Astrocyte (in vitro differentiated cells and primary cell): Measurements from ENCODE around the gene FSTL5. TPM values are rescaled to one million over a fixed set of nuclear protein-coding genes. Genes with fewer than 3 reads are reported as not detected.

ENCODE experiments used
- DNase-seq: peaks from one replicate; pipeline ENCODE4 v3.0.0-alpha.2; 2010; ENCODE audit warnings: low read depth
- FAIRE-seq: peaks from 2 replicates; lab custom pipeline; 2011; peaks lifted over from hg19 to GRCh38; lab: Jason Lieb, UNC
- H2AFZ ChIP-seq: 2 replicates; pipeline ENCODE4 v1.6.0; 2012; ENCODE audit warnings: low read depth, low read length, inconsistent platforms
- H3K27ac ChIP-seq: 2 replicates; pipeline ENCODE4 v1.5.1; 2011; ENCODE audit warnings: low read depth, low read length, inconsistent platforms
- H3K27me3 ChIP-seq: 2 replicates; pipeline ENCODE4 v1.6.0; 2011; ENCODE audit warnings: low read length, inconsistent platforms; ENCODE audit not compliant: insufficient read depth
- H3K36me3 ChIP-seq: 2 replicates; pipeline ENCODE4 v1.5.1; 2011; ENCODE audit warnings: low read length, inconsistent platforms; ENCODE audit not compliant: insufficient read depth
- H3K4me1 ChIP-seq: 2 replicates; pipeline ENCODE4 v1.5.1; 2011; ENCODE audit warnings: low read length, inconsistent platforms; ENCODE audit not compliant: insufficient read depth
- H3K4me2 ChIP-seq: 2 replicates; pipeline ENCODE4 v1.6.0; 2012; ENCODE audit warnings: low read length, inconsistent platforms
- H3K4me3 ChIP-seq: 2 replicates; pipeline ENCODE4 v1.5.1; 2011; ENCODE audit warnings: low read depth, mild to moderate bottlenecking, low read length, inconsistent platforms; ENCODE audit not compliant: insufficient read depth
- H3K79me2 ChIP-seq: 2 replicates; pipeline ENCODE4 v1.6.0; 2012; ENCODE audit warnings: mild to moderate bottlenecking, low read length, inconsistent platforms; ENCODE audit not compliant: insufficient read depth
- H3K9ac ChIP-seq: 2 replicates; pipeline ENCODE4 v1.6.0; 2012; ENCODE audit warnings: mild to moderate bottlenecking, low read length, inconsistent platforms
- H3K9me3 ChIP-seq: 2 replicates; pipeline ENCODE4 v1.5.1; 2012; ENCODE audit warnings: low read depth, mild to moderate bottlenecking, low read length, inconsistent platforms; ENCODE audit not compliant: insufficient read depth
- H4K20me1 ChIP-seq: 2 replicates; pipeline ENCODE4 v1.6.0; 2012; ENCODE audit warnings: low read length, inconsistent platforms; ENCODE audit not compliant: insufficient read depth
- H3K27ac Mint-ChIP-seq: one replicate; pipeline ENCODE4 v1.8.0; 2021; ENCODE audit warnings: mild to moderate bottlenecking, mixed read lengths; ENCODE audit not compliant: unreplicated experiment
- H3K27me3 Mint-ChIP-seq: one replicate; pipeline ENCODE4 v1.8.0; 2021; ENCODE audit warnings: low read depth, mixed read lengths; ENCODE audit not compliant: unreplicated experiment
- H3K36me3 Mint-ChIP-seq: one replicate; pipeline ENCODE4 v1.8.0; 2021; ENCODE audit warnings: low read depth, mixed read lengths; ENCODE audit not compliant: unreplicated experiment
- H3K4me1 Mint-ChIP-seq: one replicate; pipeline ENCODE4 v1.8.0; 2021; ENCODE audit warnings: low read depth, mixed read lengths; ENCODE audit not compliant: unreplicated experiment
- H3K4me3 Mint-ChIP-seq: one replicate; pipeline ENCODE4 v1.8.0; 2021; ENCODE audit warnings: mild to moderate bottlenecking, moderate library complexity, mixed read lengths; ENCODE audit not compliant: unreplicated experiment
- H3K9me3 Mint-ChIP-seq: one replicate; pipeline ENCODE4 v1.8.0; 2021; ENCODE audit warnings: mild to moderate bottlenecking, mixed read lengths; ENCODE audit not compliant: unreplicated experiment
- CTCF ChIP-seq: IDR thresholded peaks from 2 replicates; pipeline ENCODE4 v1.5.1; 2011; ENCODE audit warnings: low read depth, mild to moderate bottlenecking, inconsistent platforms, low read length, moderate library complexity; ENCODE audit not compliant: insufficient read depth
- EZH2 ChIP-seq: IDR thresholded peaks from 2 replicates; pipeline ENCODE4 v1.6.1; 2012; ENCODE audit warnings: mild to moderate bottlenecking, low read length, inconsistent platforms; ENCODE audit not compliant: insufficient read depth
- total RNA-seq: library from RNA; stranded (reverse); gene quantifications from 2 replicates; pipeline ENCODE4 v1.2.1, GENCODE V29; 2021

FSTL5 gene
- total RNA-seq, 1 donor from 2014 or later = 0.43 TPM

- H3K9ac ChIP-seq = no peak overlapping the region
- no peak for FAIRE-seq
- H3K9me3 ChIP-seq = peaks cover 9% of the 10 kb centered on the region
- no peak overlapping the region for H3K4me3 ChIP-seq
- TF ChIP-seq EZH2 = no peak
- TF ChIP-seq CTCF = no peak
- no peaks in the 10 kb centered on the region for H3K36me3 Mint-ChIP-seq
- H3K4me3 Mint-ChIP-seq = no peak overlapping the region
- DNase-seq = no peak
- H4K20me1 ChIP-seq = no peaks in the 10 kb centered on the region
- no peak overlapping the region for H3K27ac ChIP-seq
- H3K9me3 Mint-ChIP-seq = no peaks in the 10 kb centered on the region
- no peak overlapping the region for H3K27ac Mint-ChIP-seq
- no peak overlapping the region for H3K4me2 ChIP-seq
- H3K79me2 ChIP-seq = no peaks in the 10 kb centered on the region
- H2AFZ ChIP-seq = no peak overlapping the region
- H3K4me1 Mint-ChIP-seq = peaks cover 4% of the 10 kb centered on the region
- H3K27me3 ChIP-seq = no peaks in the 10 kb centered on the region
- H3K36me3 ChIP-seq = no peaks in the 10 kb centered on the region
- H3K27me3 Mint-ChIP-seq = no peaks in the 10 kb centered on the region
- H3K4me1 ChIP-seq = no peaks in the 10 kb centered on the region
Observed at GRCh38 chr4:161827013-161827412, 336.8 kb downstream of the FSTL5 start.

- Histone ChIP-seq H3K9ac (no peak overlapping the region), H3K4me2 (no peak overlapping the region), H3K4me3 (no peak overlapping the region), H2AFZ (no peak overlapping the region), H3K4me1 (no peaks in the 10 kb centered on the region), H3K36me3 (no peaks in the 10 kb centered on the region), H3K27me3 (no peaks in the 10 kb centered on the region), H3K79me2 (no peaks in the 10 kb centered on the region), H3K27ac (no peak overlapping the region), H4K20me1 (no peaks in the 10 kb centered on the region), H3K9me3 (peaks cover 9% of the 10 kb centered on the region)
- Mint-ChIP-seq H3K27ac (no peak overlapping the region), H3K27me3 (no peaks in the 10 kb centered on the region), H3K9me3 (no peaks in the 10 kb centered on the region), H3K4me3 (no peak overlapping the region), H3K4me1 (peaks cover 4% of the 10 kb centered on the region), H3K36me3 (no peaks in the 10 kb centered on the region)
- DNase-seq (no peak), FAIRE-seq (no peak)
- TF ChIP-seq EZH2 (no peak), CTCF (no peak)
Observed at GRCh38 chr4:161823450-161823849, 340.4 kb downstream of the FSTL5 start.

GRCh38 chr4:161822174-161822573 is 341.6 kb downstream of the FSTL5 start:
- Histone ChIP-seq H2AFZ (no peak overlapping the region), H3K27me3 (no peaks in the 10 kb centered on the region), H3K27ac (no peak overlapping the region), H3K9me3 (peaks cover 9% of the 10 kb centered on the region), H3K4me3 (no peak overlapping the region), H3K9ac (no peak overlapping the region), H3K4me2 (no peak overlapping the region), H3K4me1 (no peaks in the 10 kb centered on the region), H3K79me2 (no peaks in the 10 kb centered on the region), H3K36me3 (no peaks in the 10 kb centered on the region), H4K20me1 (no peaks in the 10 kb centered on the region)
- FAIRE-seq (no peak), DNase-seq (no peak)
- TF ChIP-seq CTCF = no peak
- no peak for TF ChIP-seq EZH2
- no peaks in the 10 kb centered on the region for H3K4me1 Mint-ChIP-seq
- H3K9me3 Mint-ChIP-seq = no peaks in the 10 kb centered on the region
- H3K27ac Mint-ChIP-seq = no peak overlapping the region
- no peak overlapping the region for H3K4me3 Mint-ChIP-seq
- H3K27me3 Mint-ChIP-seq = no peaks in the 10 kb centered on the region
- no peaks in the 10 kb centered on the region for H3K36me3 Mint-ChIP-seq
